ENCODE data around the gene CEACAM18.

- no peak for TF ChIP-seq POLR2A (IDR thresholded peaks at IDR 0.05; ENCODE audit: low read depth)
- TF ChIP-seq CTCF (IDR thresholded peaks at IDR 0.05), result no peak
- TF ChIP-seq EP300 (IDR thresholded peaks at IDR 0.05), result no peak
- no peak for TF ChIP-seq POLR2AphosphoS5 (IDR thresholded peaks at IDR 0.05)
These were observed 9.2 kb upstream of the CEACAM18 start for GRCh38 chr19:51469162-51469561.
